GM12878 (cell line): ENCODE results near the gene MICB. TPM values are rescaled to one million over a fixed set of nuclear protein-coding genes. Genes with fewer than 3 reads are reported as not detected.

ENCODE experiments used
- ATAC-seq: fragments of 200-7000 bp; cut with Tn5 transposase; 3 replicates; pipeline ENCODE4 v1.9.1; 2020; ENCODE audit warnings: mild to moderate bottlenecking, moderate library complexity
- BruUV-seq: library from RNA; stranded (reverse); fragments of 400-500 nt; replicated peaks from 2 replicates; lab custom pipeline; 2021; lab: Mats Ljungman, UMichigan
- CTCF ChIA-PET: fragments of 300-600 bp; sonication (Branson Sonifier 250); formaldehyde crosslinking; extraction: SDS; loops from one replicate; lab custom pipeline; 2021; ENCODE audit warnings: inconsistent platforms; lab: Yijun Ruan, JAX
- POLR2A ChIA-PET: fragments of 350-600 bp; formaldehyde crosslinking; extraction: SDS; loops from one replicate; lab custom pipeline; 2021; ENCODE audit warnings: inconsistent platforms; lab: Charles Lee
- RAD21 ChIA-PET: fragments of 300-600 bp; sonication (Branson Sonifier 250); formaldehyde crosslinking; loops from one replicate; lab custom pipeline; 2023; ENCODE audit warnings: antibody characterized with exemption; ENCODE audit not compliant: unreplicated experiment; lab: Charles Lee
- SMC1A ChIA-PET: fragments of 300-600 bp; sonication (Branson Sonifier 250); formaldehyde crosslinking; loops from one replicate; lab custom pipeline; 2023; ENCODE audit not compliant: unreplicated experiment, uncharacterized antibody; lab: Charles Lee
- DNase-seq: peaks from one replicate; pipeline ENCODE4 v3.0.0-alpha.2; 2011; ENCODE audit warnings: low read depth, low spot score
- FAIRE-seq: peaks from 3 replicates; lab custom pipeline; 2011; peaks lifted over from hg19 to GRCh38; lab: Jason Lieb, UNC
- H2AFZ ChIP-seq: 2 replicates; pipeline ENCODE4 v1.6.0; 2011; ENCODE audit warnings: low read depth, low read length, control low read depth; ENCODE audit not compliant: control insufficient read depth
- H3K27ac ChIP-seq: 2 replicates; pipeline ENCODE4 v1.5.1; 2011; ENCODE audit warnings: control low read depth; ENCODE audit not compliant: control insufficient read depth, insufficient read depth
- H3K27me3 ChIP-seq, 2 experiments: replicated peaks in 1 of 2; 2 replicates each; pipeline versions ENCODE4 v1.6.0 to v1.6.1; 2011; ENCODE audit warnings: low read length in 1 of 2; ENCODE audit not compliant: control insufficient read depth in 2 of 2, insufficient read depth in 2 of 2
- H3K36me3 ChIP-seq, 2 experiments: 2 replicates each; pipeline ENCODE4 v1.5.1; 2011; ENCODE audit warnings: low read length in 1 of 2; ENCODE audit not compliant: control insufficient read depth in 2 of 2, insufficient read depth in 2 of 2
- H3K4me1 ChIP-seq: 2 replicates; pipeline ENCODE4 v1.6.1; 2011; ENCODE audit warnings: mild to moderate bottlenecking, low read length, moderate library complexity, mixed read lengths; ENCODE audit not compliant: control insufficient read depth, insufficient read depth
- H3K4me2 ChIP-seq: 2 replicates; pipeline ENCODE4 v1.6.0; 2011; ENCODE audit warnings: control low read depth; ENCODE audit not compliant: control insufficient read depth, insufficient read depth
- H3K4me3 ChIP-seq: fragments of 200-600 bp; sonication (generic); 2 replicates; pipeline ENCODE4 v1.5.1; 2016
- H3K79me2 ChIP-seq: 2 replicates; pipeline ENCODE4 v1.6.0; 2011; ENCODE audit warnings: low read length; ENCODE audit not compliant: control insufficient read depth, insufficient read depth
- H3K9ac ChIP-seq: 2 replicates; pipeline ENCODE4 v1.8.0; 2011; ENCODE audit warnings: low read length, control low read depth, mixed read lengths; ENCODE audit not compliant: control insufficient read depth, insufficient read depth
- H3K9me3 ChIP-seq: replicated peaks from 3 replicates; pipeline ENCODE4 v1.5.1; 2011; ENCODE audit warnings: mild to moderate bottlenecking, low read length; ENCODE audit not compliant: control insufficient read depth, insufficient read depth
- H4K20me1 ChIP-seq: 2 replicates; pipeline ENCODE4 v1.6.0; 2011; ENCODE audit not compliant: control insufficient read depth, insufficient read depth
- EED ChIP-seq: sonication (generic); IDR thresholded peaks from 2 replicates; pipeline ENCODE4 v1.6.1; 2016; ENCODE audit warnings: antibody characterized with exemption, low read depth
- IRF4 ChIP-seq: IDR thresholded peaks from 2 replicates; pipeline ENCODE4 v1.6.1; 2011; ENCODE audit warnings: low read depth, low read length
- NR2C1 ChIP-seq: fragments of 450-650 bp; IDR thresholded peaks from 2 replicates; pipeline ENCODE4 v1.6.1; 2017; ENCODE audit warnings: antibody characterized with exemption, mild to moderate bottlenecking, moderate library complexity
- NR2F1 ChIP-seq: fragments of 450-650 bp; conservative IDR thresholded peaks from 2 replicates; pipeline ENCODE4 v1.6.1; 2017; ENCODE audit warnings: mild to moderate bottlenecking
- STAT3 ChIP-seq: IDR thresholded peaks from 2 replicates; pipeline ENCODE4 v1.6.1; 2011; ENCODE audit warnings: low read depth, low read length, improper control_type of control experiment
- ZNF207 ChIP-seq: fragments of 450-650 bp; IDR thresholded peaks from 2 replicates; pipeline ENCODE4 v1.6.1; 2014; ENCODE audit warnings: antibody characterized with exemption, mild to moderate bottlenecking, borderline replicate concordance
- WGBS: methylation state at CpG from one replicate; pipeline ENCODE4 v1.1.6; 2016; ENCODE audit warnings: low lambda C conversion rate; ENCODE audit not compliant: insufficient replicate concordance, insufficient coverage; ENCODE audit errors: missing lambda C conversion rate; 5-methylcytosine and 5-hydroxymethylcytosine counted together
- in situ Hi-C: fragments of 300-500 bp; cut with MboI; formaldehyde crosslinking; loops from 9 replicates; pipeline ENCODE4 v1.14.3; 2018; ENCODE audit warnings: mixed read lengths
- intact Hi-C: fragments of 100-400 bp; cut with micrococcal nuclease; formaldehyde crosslinking; loops from one replicate; pipeline ENCODE4 v1.14.2; 2022; ENCODE audit not compliant: unreplicated experiment
- polyA plus RNA-seq, 11 experiments: library from polyadenylated mRNA; depleted of rRNA in 4 of 11; unstranded in 6 of 11; stranded (reverse) in 5 of 11; fragments of >200 nt; fragmentation: Nextera tagmentation in 4 of 11; fragmentation: Illumina TruSeq in 1 of 11; extraction: Ambion mirVana in 4 of 11; extraction: Trizol in 1 of 11; gene quantifications; 1 replicate in 1 of 11; 2 replicates in 10 of 11; pipeline versions ENCODE4 v1.2.1 to v1.2.3, GENCODE V29; 2011 to 2016; ENCODE audit warnings: inconsistent platforms in 2 of 11, missing spikeins in 2 of 11, low read depth in 1 of 11
- total RNA-seq, 4 experiments: library from RNA; depleted of rRNA in 3 of 4; stranded (reverse); fragments of >200 nt in 3 of 4; fragmentation: Illumina TruSeq in 1 of 4; extraction: Trizol in 1 of 4; gene quantifications; 2 replicates each; pipeline versions ENCODE4 v1.2.1 to v1.2.3, GENCODE V29; 2013 to 2021
- TF ChIP-seq, protein P1 (sequence below): fragments of 450-650 bp; formaldehyde crosslinking; IDR thresholded peaks from 2 replicates; pipeline ENCODE4 v1.4.0; 2020; ENCODE audit warnings: mild to moderate bottlenecking, moderate library complexity
- TF ChIP-seq, protein P2 (sequence below): fragments of 450-650 bp; conservative IDR thresholded peaks from 2 replicates; pipeline ENCODE4 v1.6.1; 2017; ENCODE audit warnings: mild to moderate bottlenecking, moderate library complexity
- TF ChIP-seq, protein P3 (sequence below): fragments of 450-650 bp; formaldehyde crosslinking; IDR thresholded peaks from 2 replicates; pipeline ENCODE4 v1.5.0; 2022; ENCODE audit warnings: mild to moderate bottlenecking, missing genetic modification characterization

The MICB gene
- total and polyA plus RNA-seq, 10 of the 15 experiments (the other 5 are each of a cell fraction or from before 2014, with no cell fraction given), result 9.0 to 37.1 (median 17.8) TPM

DNA sequence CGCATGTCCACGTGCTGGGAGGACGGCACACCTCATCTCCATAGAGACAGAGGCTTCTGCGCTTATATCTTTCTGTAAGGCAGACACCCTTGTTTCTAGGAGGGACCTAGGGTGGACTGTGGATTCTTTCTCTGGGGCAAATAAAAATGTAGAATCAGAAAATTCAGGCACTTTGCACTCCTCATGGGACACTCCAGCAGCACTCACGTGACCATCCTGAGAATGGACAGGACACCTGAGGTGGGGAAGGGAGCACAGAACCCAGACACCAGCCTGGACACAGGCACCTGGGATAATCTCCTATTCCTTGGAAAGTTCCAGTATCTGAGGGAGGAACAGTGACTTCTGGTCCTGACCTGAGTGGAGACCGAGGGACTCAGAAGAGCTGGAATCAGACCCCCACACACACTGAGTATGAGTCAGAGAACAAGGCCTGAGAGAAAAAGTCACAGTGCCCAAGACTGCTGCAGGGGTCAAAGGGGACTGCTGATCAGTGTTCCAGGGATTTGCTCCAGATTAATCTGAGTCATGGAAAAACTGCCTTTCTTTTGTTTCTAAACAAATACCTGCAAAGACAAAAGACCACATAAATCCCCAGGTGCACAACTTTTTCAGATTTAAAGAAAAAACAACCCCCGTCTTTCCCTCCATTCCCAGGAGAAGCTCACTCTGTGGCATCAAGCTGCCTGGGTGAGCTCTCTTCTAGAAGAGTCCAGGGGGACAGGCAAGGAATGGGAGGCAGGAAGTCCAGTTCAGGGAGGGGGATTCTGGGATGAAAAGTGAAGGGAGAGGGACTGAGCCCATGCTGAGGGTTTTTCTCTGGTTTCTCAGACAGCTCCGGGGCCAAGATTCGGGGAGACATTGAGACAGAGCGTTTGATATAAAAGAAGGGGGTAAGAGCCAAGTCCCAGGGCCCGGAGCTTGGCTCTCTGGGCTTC is 35.6 kb upstream of the MICB start:
- Histone ChIP-seq H3K79me2 (peaks cover 42% of the 10 kb centered on the region), H3K27ac (peak overlapping the region; percentile 89), H3K27me3 (no peaks in the 10 kb centered on the region; a peak in 1 of 4 replicates), H3K36me3 (peaks cover 0 to 5% of the 10 kb centered on the region in 2 experiments; a peak in 3 of 4 replicates), H3K4me1 (peaks cover 11% of the 10 kb centered on the region), H4K20me1 (peaks cover 6% of the 10 kb centered on the region), H3K9me3 (no peaks in the 10 kb centered on the region), H3K4me3 (peak overlapping the region; percentile 98; the same call in 1 of the 2 replicates), H3K4me2 (peak overlapping the region; percentile 60), H2AFZ (peak overlapping the region; percentile 78), H3K9ac (peak overlapping the region; percentile 95)
- SMC1A ChIA-PET, result interaction anchor here (0.6 to 1.4 kb wide), 9 partner anchors 10 to 905 kb away, joined by 3 to 5 read pairs (median 3); no protein-coding TSS in a partner anchor
- in situ Hi-C loops (no loop called here), intact Hi-C loops (no loop called here)
- 44% methylated on average over 11 of the region's 11 CpGs for WGBS
- POLR2A ChIA-PET, result interaction anchor here (0.5 to 2.2 kb wide), 17 partner anchors 10 to 419 kb away, joined by 3 to 7 read pairs (median 4); partner anchors contain the start of genes CLIC1, MICA, MICB and NFKBIL1
- CTCF ChIA-PET, result interaction anchor here (0.6 to 2.5 kb wide), 17 partner anchors 10 to 375 kb away, joined by 3 to 17 read pairs (median 4); partner anchors contain the start of gene DDX39B
- BruUV-seq, result TSS peak; percentile 98
- ATAC-seq, result peak; percentile 13; the same call in 1 of the 3 replicates
- RAD21 ChIA-PET, result interaction anchor here (0.7 to 1.2 kb wide), 6 partner anchors 10 to 136 kb away, joined by 3 to 6 read pairs (median 4); no protein-coding TSS in a partner anchor
- no peak for FAIRE-seq
- no peak for DNase-seq
- TF ChIP-seq, protein P1, sequence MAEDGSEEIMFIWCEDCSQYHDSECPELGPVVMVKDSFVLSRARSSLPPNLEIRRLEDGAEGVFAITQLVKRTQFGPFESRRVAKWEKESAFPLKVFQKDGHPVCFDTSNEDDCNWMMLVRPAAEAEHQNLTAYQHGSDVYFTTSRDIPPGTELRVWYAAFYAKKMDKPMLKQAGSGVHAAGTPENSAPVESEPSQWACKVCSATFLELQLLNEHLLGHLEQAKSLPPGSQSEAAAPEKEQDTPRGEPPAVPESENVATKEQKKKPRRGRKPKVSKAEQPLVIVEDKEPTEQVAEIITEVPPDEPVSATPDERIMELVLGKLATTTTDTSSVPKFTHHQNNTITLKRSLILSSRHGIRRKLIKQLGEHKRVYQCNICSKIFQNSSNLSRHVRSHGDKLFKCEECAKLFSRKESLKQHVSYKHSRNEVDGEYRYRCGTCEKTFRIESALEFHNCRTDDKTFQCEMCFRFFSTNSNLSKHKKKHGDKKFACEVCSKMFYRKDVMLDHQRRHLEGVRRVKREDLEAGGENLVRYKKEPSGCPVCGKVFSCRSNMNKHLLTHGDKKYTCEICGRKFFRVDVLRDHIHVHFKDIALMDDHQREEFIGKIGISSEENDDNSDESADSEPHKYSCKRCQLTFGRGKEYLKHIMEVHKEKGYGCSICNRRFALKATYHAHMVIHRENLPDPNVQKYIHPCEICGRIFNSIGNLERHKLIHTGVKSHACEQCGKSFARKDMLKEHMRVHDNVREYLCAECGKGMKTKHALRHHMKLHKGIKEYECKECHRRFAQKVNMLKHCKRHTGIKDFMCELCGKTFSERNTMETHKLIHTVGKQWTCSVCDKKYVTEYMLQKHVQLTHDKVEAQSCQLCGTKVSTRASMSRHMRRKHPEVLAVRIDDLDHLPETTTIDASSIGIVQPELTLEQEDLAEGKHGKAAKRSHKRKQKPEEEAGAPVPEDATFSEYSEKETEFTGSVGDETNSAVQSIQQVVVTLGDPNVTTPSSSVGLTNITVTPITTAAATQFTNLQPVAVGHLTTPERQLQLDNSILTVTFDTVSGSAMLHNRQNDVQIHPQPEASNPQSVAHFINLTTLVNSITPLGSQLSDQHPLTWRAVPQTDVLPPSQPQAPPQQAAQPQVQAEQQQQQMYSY (CRISPR knock-in tag), result 0 out of 2 replicates have a peak, but pooled peaks have one; percentile 63
- TF ChIP-seq ZNF207 (0 out of 2 replicates have a peak, but pooled peaks have one; percentile 53), NR2F1 (0 out of 2 replicates have a peak, but pooled peaks have one; percentile 45), STAT3 (no peak), EED (no peak), IRF4 (no peak), NR2C1 (peak; percentile 46; the same call in 1 of the 2 replicates)
- TF ChIP-seq, protein P2, sequence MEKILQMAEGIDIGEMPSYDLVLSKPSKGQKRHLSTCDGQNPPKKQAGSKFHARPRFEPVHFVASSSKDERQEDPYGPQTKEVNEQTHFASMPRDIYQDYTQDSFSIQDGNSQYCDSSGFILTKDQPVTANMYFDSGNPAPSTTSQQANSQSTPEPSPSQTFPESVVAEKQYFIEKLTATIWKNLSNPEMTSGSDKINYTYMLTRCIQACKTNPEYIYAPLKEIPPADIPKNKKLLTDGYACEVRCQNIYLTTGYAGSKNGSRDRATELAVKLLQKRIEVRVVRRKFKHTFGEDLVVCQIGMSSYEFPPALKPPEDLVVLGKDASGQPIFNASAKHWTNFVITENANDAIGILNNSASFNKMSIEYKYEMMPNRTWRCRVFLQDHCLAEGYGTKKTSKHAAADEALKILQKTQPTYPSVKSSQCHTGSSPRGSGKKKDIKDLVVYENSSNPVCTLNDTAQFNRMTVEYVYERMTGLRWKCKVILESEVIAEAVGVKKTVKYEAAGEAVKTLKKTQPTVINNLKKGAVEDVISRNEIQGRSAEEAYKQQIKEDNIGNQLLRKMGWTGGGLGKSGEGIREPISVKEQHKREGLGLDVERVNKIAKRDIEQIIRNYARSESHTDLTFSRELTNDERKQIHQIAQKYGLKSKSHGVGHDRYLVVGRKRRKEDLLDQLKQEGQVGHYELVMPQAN, result no peak
- TF ChIP-seq, protein P3, sequence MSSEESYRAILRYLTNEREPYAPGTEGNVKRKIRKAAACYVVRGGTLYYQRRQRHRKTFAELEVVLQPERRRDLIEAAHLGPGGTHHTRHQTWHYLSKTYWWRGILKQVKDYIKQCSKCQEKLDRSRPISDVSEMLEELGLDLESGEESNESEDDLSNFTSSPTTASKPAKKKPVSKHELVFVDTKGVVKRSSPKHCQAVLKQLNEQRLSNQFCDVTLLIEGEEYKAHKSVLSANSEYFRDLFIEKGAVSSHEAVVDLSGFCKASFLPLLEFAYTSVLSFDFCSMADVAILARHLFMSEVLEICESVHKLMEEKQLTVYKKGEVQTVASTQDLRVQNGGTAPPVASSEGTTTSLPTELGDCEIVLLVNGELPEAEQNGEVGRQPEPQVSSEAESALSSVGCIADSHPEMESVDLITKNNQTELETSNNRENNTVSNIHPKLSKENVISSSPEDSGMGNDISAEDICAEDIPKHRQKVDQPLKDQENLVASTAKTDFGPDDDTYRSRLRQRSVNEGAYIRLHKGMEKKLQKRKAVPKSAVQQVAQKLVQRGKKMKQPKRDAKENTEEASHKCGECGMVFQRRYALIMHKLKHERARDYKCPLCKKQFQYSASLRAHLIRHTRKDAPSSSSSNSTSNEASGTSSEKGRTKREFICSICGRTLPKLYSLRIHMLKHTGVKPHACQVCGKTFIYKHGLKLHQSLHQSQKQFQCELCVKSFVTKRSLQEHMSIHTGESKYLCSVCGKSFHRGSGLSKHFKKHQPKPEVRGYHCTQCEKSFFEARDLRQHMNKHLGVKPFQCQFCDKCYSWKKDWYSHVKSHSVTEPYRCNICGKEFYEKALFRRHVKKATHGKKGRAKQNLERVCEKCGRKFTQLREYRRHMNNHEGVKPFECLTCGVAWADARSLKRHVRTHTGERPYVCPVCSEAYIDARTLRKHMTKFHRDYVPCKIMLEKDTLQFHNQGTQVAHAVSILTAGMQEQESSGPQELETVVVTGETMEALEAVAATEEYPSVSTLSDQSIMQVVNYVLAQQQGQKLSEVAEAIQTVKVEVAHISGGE (CRISPR knock-in tag), result no peak
